ENCODE results near the gene PGS1.
A peak's percentile ranks its signal among the peaks of the same experiment; 100 is the strongest.

Gene PGS1

DNA sequence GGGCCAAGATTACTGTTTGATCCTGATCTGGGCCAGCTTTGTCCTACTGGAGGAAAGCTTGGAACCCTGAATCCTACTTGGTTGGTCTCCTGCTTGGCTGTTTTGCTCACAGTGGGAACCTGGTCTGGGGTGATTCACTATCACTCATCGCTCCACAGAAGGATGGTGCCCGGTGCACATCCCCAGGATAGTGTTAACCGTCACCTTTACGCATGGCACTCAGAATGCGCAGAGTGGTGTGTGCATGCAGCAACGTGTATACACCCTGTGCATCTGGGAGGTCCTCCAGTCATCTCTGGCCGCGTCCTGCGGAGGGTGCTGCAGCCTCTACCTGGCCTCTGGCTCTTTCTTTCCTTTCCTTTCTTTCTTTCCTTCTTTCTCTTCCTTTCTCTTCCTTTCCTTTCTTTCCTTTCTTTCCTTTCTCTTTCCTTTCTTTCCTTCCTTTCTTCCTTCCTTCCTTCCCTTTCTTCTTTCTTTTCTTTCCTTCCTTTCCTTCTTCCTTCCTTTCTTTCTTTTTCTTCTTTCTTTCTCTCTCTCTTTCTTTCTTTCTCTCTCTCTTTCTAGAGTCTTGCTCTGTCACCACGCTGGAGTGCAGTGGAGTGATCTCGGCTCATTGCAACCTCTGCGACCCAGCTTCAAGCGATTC lies 31.7 kb upstream of the PGS1 start:
- no peak for DNase-seq

DNA sequence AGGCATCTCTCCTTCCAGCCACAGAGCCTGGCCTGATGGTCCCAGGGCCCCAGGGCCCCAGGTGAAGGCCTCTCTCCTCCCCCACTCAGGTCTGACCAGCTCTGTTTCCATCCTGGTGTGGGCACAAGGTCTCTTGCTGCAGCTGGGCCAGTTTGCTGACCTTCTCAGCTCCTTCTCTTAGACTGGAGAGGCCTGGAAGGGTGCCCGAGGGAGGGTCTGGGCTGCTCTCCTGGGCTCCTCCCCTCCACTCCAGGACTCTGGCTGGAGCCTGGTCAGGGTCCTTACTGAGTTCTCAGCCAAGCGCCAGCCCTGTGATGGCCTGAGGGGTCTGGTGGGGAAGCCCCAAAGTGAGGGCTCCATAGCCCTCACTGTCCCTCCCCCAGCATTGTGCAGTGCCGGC lies 31.0 kb upstream of the PGS1 start:
- DNase-seq, result no peak

DNA sequence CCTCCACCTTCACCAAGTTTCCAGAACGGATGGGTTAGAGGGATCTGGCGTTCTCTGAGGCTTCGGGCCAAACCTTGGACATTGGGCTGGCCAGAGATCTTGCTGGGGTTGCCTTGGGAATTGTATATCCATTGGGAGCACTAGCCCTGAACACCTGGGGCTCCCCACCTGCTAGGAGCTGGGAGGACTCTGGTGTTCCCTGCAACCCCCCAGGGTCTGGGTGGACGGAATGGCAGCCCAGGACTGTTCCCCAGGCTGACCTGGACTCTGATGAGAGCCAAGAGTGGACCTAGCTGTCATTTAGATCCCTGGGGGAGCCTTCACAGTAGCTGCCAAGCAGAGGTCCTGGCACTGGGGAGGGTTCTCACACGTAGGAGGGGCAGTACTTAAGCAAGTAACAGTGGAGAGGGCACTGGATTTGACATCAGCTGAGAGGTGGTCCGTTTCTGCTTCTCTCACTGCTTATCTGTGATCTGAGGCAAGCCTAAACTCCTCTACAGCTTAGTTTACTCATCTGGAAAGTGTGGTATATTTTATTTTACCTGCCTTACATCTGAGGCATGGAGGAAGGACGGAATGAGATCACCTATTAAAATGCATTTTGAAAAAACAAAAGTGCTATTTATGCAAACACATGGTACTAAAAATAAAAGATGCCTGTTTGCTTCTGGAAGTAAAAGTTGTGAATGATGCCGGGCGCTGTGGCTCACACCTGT lies 30.2 kb upstream of the PGS1 start:
- DNase-seq, result no peak

DNA sequence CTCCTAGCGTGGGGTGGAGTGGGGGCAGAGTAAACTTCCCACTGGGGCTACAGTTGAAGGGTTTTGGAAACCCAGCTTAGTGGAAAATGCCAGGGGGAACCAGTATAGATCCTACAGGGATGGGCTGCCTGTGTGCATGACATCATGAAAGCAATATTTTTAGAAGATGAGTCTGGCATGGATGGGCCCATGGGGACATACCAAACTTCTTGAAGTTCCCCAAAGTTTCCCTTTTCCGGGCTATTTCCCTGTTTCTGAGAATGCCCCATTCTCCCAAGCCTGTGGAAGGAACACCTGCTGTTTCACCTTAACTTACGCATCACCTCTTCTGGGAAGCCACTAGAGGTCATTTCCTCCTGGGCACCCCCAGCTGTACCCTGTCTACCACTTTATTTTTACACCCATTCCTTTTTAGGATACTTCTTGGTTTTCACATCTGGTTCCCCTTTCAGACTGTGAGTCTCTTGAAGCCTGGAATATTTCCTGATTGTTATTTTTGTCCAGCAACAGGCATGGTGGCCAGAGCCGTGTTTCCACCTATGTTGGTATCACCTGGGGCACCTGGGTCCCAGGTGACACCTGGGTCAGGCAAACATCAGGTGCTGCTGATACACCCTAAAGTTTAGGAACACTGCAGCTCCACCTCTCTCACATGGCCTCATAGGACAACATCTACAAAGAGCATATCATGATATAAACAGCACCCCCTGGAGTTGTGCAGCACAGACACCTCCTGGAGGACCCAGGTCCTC lies 28.4 kb upstream of the PGS1 start:
- no peak for DNase-seq

DNA sequence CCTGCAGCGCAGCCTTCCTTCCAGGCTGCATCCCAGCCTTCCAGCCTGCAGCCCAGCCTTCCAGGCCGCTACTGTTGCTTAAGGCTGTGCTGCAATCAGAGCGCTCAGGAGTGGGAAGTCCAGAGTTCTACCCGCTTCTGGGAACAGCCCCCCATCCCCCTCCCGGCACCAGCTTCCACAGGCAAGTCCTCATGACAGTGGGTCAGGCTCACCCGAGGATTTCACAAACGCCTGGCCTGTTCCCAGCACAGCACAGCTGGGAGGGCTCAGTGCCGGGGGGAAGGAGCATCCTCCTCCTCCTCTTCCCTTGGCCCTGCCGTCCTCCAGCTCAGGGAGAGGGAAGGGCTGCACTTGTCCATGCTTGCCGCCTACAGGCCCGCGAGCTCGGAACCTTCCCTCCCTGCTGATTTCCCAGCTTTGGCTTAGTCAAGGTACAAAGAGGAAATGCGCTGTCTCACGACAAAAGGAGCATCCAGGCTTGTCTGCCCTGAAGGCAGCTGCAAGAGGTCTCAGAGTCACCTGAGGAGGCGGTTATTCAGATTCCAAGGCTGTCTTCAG lies 26.9 kb upstream of the PGS1 start:
- no peak for DNase-seq

DNA sequence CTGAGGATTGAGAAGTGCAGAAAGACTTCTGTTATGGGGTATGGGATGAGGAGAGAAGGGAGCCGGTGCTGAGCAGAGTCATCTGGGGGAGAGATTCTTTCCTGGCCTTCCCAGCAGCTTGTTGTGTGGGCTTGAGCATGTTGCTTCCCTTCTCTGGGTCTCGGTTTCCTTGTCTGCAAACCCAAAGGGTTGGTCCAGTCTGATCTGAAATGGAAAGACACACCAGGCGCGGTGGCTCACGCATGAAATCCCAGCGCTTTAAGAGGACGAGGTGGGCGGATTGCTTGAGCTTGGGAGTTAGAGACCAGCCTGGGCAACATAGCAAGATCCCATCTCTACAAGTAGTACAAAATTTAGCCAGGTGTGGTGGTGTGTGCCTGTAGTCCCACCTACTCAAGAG lies 24.6 kb upstream of the PGS1 start:
- DNase-seq, result no peak

DNA sequence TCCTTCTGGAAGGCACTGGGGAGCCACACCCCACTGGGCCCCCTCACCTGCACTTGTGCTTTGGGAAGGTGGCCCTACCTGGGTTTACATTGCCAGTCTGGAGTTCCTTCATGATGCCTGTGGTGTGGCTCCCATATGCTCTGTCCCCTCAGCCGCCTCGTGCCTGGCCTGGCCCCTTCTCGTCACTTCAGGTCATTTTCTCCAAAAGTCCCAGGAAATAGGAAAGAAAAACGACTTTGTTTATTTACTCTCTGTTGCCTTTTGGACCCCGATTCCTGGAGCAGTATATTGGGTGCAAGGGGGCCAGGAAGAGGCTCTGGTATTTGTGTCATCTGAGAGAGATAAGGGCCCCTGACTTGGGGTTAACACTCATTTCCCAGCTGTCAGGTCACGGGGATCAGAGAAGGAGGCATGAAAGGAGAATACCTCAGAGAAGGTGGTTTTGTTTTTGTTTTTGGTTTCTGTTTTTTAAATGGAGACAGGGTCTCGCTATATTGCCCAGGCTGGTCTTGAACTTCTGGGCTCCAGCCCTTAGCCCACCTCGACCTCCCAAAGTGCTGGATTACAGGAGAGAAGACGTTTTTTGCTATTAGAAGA lies 23.3 kb upstream of the PGS1 start:
- DNase-seq, result no peak

DNA sequence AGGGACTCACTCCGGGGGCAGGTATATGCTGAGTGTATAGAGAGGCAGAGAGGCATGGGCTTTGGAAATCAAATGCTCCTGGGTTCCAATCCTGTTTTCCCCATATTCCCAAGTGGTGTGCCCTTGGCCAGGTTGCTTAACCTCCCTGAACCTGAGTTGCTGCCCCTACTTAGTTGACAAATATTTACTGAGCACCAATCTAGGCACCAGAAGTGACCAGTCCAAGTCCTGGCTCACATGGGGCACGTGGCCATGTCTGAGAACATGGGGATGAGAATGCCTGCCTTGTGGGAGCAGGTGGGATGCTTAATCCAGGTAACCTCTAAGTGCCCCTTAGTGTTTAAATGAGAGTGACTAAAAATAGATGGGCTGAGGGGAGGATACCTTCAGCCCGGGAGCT lies 22.7 kb upstream of the PGS1 start:
- DNase-seq, result no peak

DNA sequence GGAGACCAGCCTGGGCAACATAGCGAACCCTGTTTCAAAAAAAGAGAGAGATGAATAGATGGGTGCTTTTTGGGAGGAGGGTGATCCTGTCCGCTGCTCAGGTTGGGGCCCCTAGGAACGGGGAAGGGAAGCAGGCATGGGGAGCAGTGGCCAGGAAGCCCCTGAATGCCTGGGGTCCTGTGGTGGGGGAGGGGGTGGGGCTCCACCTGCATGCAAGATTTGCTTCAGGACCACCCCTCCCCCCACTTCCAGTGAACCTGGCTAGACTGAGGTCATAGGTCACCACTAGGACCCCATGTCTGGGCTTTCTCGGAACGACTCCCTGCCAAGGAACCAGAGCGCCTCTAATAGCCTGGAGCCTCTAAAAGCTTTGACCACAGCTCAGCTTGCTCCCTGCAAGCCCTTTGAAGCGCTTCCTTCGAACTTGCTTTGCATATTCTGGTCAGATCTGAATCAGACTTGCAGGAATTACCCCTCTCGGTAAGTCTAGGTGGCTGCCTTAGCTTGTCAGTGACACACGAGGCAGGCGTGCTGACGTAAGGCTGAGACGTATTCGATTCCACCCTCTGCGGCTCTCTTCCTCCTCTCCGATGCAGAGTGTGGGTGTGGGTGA lies 22.2 kb upstream of the PGS1 start:
- DNase-seq, result peak; percentile 89

DNA sequence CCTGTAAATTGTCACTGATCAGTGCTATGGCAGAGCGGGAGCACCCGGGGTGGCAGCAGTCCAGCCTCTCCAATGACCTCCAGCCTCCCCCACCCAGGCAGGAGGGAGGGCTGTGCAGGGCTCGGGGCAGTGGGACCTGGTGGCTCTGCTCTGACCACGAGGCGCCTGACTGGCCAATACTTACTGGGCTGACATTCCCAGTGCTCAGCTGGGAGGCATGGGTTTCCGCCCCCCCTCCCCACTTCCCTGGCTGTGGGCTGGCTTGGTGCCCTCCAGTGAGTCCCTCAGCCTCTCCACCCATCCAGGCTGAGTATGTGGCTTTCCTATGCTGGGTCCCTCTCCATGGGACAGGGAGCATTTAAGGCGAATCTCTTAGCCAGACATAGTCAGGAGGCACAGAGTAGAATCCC lies 21.3 kb upstream of the PGS1 start:
- DNase-seq, result no peak

DNA sequence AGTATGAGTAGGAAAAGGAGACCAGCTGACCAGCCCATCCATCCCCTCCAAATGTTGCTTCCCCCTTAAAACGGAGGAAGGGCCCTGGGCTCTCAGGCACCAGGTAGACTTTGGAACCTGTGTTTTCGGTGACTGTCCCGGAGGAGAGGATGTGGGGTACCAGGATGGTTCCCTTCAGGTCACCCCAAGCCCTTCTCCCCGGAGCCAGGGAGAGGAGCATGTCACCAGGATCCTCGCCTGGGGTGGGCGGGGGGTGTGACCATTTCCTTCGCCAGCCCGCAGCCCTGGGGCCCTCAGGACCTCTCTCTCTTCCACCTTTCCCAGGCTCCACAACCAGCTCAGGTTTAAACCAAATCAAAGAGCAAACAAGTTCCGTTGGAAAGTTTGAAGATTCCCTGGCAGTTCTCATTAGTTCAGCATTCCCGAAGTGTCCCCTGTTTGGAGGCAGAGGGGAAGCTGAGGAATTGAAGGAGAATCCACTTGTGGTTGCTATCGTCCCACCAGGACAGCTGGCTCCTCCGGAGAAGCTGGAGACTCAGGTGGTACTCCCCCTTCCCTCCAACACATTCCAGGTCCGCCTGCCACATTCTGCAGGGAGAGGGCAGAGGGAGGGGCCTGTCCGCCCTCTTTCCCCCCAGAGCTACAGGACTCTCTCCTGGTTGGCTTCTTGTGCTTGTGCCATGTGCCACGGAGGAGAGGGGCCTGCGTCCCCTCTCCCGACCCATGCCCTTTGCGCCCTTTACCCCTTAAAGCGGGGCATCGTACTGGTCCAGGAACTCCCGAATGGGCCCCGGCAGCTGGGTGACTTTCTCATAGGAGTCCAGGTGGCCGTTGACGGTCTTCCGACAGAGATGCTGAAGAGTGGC lies 20.5 kb upstream of the PGS1 start:
- DNase-seq, result no peak

DNA sequence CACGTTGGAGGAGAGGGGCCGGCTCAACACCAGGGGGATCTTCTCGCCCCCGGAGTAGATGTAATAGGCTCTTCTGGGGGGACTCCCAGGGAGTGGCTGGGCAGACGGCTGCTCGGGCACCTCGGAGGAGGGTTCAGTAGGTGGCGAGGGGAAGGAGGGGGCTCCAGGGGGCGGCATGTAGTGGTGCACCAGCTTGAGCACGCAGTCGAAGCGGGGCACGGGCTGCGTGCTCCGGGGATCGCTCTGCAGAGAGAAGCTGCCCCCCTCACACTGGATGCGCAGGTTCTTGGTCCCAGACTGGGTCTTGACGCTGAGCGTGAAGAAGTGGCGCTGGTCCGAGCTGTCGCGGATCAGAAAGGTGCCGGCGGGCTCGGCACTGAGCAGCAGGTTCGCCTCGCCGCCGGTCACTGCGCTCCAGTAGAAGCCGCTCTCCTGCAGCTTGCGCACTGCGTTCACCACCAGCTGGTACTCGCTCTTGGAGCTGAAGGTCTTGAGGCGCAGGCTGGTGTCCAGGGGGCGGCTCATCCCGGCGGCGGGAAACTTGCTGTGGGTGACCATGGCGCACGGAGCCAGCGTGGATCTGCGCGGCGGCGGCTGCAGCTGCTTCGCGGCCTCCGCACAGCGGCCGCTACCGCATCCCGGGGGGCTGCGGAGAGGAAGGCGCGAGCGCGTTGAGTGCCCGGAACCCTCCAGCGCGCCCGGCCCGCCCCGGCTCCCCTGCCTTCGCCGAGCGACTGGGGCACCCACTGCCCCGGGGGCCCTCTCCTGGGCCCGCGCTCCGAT lies 19.7 kb upstream of the PGS1 start:
- DNase-seq, result peak in 1 of 2 experiments; percentile 58

DNA sequence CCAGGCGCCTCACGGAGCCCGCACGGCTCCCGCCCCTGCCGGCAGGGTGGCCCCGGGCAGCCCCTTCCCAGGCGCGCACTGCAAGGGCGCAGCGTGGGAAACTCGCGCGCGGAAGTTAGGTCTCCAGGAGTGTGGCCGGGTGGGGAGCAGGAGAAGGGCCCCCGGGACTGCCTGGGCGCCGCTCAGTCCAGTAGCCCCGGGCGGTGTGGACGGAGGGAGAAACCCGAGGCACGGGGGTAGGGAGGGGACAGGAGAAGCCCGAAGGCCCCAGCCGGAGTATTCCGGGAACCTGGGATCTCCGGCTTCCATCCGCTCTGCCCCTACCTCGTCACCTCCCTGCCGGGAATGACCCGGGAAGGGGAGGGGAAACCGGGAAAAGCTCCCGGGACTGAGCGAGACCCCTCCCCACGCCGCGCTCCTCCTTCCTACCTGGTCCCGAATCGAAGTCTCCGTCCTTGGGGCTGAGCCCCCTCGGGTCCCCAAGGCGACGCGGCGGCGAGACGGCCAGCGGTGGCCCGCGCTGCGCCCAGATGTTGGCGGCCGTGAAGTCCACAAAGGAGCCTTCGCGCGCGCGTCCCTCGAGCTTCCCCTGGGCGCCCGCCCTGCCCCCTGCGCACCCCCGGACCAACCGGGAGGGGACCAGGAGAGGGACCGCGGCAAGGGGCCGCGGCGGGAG lies 19.0 kb upstream of the PGS1 start:
- DNase-seq, result peak in 1 of 2 experiments; percentile 60

DNA sequence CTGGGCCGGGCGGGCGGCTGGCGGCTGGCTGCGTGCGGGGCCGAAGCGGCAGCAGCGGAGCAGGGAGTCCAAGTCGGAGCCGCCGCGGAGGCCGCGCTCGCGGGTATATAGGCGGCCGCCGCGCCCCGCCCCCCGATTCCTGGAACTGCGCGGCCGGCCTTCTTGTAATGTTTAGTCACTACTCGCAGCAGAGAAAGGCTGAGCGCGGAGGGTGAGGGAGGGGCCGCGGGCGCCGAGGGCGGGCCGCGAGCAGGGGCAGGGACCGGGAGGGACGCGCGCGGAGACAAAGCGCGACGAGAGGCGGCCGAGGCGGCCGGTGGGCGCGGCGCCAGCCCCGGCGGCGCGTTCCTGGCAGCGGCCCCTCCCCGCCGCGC lies 18.5 kb upstream of the PGS1 start, which contains the start of gene SOCS3:
Gene SOCS3, minus strand, starts transcription at position 81 of the 374 bp plus-strand sequence. CDS start 982 bp downstream, outside the sequence.
- DNase-seq, result peak; percentile 33 to 86

DNA sequence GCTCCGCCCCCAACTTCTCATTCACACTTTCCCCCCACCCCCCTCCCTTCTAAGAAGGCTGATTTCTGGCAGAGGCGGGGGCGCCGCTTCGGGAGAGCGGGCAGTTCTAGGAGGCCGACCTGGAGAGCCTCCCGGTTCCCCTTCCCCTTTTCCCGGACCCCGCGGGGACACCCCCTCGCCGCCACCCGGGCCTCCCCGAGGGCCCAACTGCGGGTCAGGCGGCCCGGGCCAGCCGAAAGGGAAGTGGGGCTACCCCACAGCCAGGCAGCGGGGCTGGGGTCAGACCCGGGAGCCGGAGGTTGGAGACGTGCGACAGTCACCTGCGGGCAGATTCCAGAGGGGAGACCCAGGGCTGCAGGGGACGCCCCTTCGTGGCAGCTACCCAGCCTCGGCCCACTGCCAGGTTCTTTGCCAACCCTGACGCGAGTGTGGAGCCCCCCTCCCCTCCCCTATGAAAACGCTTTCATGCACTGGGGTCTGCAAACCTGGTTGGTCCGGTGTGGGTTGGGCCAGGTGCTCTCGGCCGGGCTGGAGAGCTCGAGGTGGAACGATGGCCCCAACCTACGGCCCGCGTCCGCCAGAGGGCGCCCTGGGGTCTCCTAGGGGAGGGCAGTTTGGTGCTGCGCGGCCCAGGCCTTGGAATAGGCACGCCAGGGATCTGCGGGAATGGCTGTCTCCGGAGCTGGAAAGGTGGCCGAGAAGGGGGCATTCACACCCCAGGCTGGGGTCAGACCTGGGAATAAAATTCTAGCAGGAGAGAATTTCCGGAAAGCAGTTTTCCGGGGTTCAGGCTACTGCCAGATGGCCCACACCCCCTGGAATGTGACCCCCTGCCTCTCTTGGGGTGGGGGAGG lies 17.9 kb upstream of the PGS1 start:
- peak; percentile 58 to 91 for DNase-seq

DNA sequence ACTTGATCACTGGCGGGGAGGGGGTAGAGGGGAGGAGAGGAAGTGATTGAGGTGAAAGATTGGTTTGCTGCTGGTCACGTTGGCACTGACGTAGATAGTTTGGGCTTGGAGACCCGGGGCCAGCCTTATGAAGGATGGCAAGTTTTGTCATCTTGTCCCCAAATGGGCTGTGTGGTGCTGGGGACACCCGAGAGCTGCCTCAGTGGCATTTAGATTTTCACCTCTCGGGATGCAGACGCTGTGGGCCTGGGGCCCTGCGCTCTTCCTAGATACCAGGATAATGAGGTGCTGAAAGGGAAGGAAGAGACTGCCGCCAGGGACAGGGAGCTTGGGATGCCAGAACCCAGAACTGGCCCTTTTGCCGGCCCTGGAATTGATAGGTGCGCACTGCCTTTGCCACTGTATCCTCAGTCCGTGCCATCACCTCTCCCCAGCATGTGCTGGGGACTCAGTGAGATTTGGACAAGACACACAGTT lies 17.2 kb upstream of the PGS1 start:
- DNase-seq, result no peak

DNA sequence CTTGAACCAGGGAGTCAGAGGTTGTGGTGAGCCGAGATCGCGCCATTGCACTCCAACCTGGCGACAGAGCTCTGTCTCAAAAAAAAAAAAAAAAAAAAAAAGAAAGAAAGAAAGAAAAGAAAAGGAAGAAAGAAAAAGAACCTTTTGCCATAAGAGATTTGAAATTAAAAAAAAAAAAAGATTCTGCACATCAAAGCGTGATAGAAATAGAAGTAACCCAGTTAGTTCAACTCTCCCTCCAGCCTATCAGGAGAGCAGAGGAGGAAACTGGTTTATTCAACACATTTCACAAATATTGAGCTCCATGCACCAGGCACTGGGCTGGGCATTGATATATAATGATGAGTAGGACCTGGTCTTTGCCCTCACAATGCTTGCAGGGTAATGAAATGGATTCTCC lies 16.2 kb upstream of the PGS1 start:
- DNase-seq, result no peak

DNA sequence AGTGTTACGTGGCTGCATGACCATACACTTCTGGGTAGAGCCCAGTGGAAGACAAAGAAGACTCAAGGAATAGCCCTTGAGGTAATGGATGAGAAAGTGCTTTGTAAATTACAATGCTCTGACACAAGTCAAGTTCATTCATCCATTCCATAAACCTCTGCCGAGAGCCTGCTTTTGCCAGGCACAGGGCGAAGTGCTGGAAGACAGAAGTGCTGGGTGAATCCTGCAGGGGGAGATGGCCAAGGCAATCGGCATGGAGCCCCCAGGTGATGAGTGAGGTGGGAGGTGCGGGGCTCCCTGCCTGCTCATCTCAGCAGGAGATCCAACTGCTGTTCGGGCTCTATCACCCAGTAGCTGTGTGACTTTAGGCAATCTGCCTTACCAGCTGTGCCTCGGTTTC lies 15.8 kb upstream of the PGS1 start:
- no peak for DNase-seq
